K562 (cell line): Measurements from ENCODE around the gene ACKR3.

ENCODE experiments used
- CEBPB ChIP-seq: fragments of 450-650 bp; IDR thresholded peaks from 2 replicates; pipeline ENCODE4 v1.6.1; 2016; ENCODE audit warnings: missing genetic modification characterization, missing compliant biosample characterization
- KLF13 ChIP-seq: fragments of 450-650 bp; IDR thresholded peaks from 2 replicates; pipeline ENCODE4 v1.6.1; 2016; ENCODE audit warnings: missing genetic modification characterization, low read depth, mild to moderate bottlenecking, missing compliant biosample characterization, moderate library complexity, borderline replicate concordance
- NFYB ChIP-seq: IDR thresholded peaks from 2 replicates; pipeline ENCODE4 v1.6.1; 2011; ENCODE audit warnings: mild to moderate bottlenecking, moderate library complexity; ENCODE audit not compliant: insufficient read length; ENCODE audit errors: extremely low read depth
- PHTF2 ChIP-seq: fragments of 250-450 bp; sonication (Bioruptor Pico); IDR thresholded peaks from 2 replicates; pipeline ENCODE4 v1.5.0; 2021; ENCODE audit warnings: mild to moderate bottlenecking
- POLR2A ChIP-seq: fragments of 450-650 bp; conservative IDR thresholded peaks from 2 replicates; pipeline ENCODE4 v1.6.1; 2016
- RB1 ChIP-seq: fragments of 450-650 bp; IDR thresholded peaks from 2 replicates; pipeline ENCODE4 v1.6.1; 2017; ENCODE audit warnings: low read depth, mild to moderate bottlenecking
- ZNF146 ChIP-seq: IDR thresholded peaks from one replicate; pipeline ENCODE4 v1.6.1; 2018; ENCODE audit warnings: missing compliant biosample characterization; ENCODE audit not compliant: unreplicated experiment
- ZNF232 ChIP-seq: sonication (generic); formaldehyde crosslinking; IDR thresholded peaks from 2 replicates; pipeline ENCODE4 v1.8.0; 2022; ENCODE audit warnings: mild to moderate bottlenecking, missing genetic modification reagents
- ZNF263 ChIP-seq: sonication (generic); formaldehyde crosslinking; IDR thresholded peaks from 2 replicates; pipeline ENCODE4 v1.8.0; 2022; ENCODE audit warnings: mild to moderate bottlenecking, missing genetic modification reagents, borderline replicate concordance
- ZZZ3 ChIP-seq: fragments of 450-650 bp; IDR thresholded peaks from 2 replicates; pipeline ENCODE4 v1.6.1; 2016; ENCODE audit warnings: antibody characterized with exemption, mild to moderate bottlenecking, moderate library complexity
- TF ChIP-seq, protein P1 (sequence below): sonication (generic); formaldehyde crosslinking; IDR thresholded peaks from 2 replicates; pipeline ENCODE4 v1.8.1; 2022; ENCODE audit warnings: missing genetic modification reagents
- TF ChIP-seq, protein P2 (sequence below): fragments of 450-650 bp; IDR thresholded peaks from 2 replicates; pipeline ENCODE4 v1.6.1; 2016

DNA sequence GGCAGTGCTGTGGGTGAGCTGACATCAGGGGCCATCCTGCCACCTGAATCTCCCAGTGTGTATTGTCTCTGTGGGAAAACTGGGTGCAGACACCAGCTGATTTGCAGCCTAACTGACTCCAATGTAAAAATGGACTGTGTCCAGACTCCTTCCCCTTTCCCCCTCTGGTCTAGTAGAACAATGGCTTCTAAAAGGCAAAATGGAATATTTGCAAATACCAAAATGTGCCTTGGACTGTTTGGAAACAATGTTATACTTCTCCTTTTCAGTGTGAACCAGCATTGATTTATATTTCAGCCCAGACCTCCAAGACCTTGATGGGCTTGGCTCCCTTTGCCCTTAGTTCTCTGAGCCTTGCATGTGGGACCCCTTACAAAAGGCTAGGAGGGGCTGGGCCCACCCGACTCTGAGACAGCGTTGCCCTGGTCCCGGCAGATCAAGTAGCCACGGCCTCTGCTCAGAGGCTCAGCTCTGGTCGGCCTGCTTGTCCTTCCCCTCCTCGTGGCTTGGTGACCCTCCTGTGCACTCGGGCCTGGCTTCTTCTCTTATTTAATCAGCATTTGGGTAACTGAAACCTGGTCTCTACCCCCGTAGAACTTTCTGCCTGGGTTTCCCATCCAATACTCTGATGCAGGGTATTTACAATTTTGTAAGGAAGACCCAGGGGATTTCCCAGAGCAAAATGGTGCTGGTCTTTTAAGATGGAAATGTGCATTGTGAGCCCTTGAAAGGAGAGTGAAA lies 18.0 kb upstream of the ACKR3 start:
- TF ChIP-seq CEBPB (tag) (no peak), POLR2A (no peak), KLF13 (tag) (no peak), ZZZ3 (no peak), ZNF232 (CRISPR knock-in tag) (no peak), NFYB (no peak), RB1 (no peak), ZNF263 (CRISPR knock-in tag) (no peak), ZNF146 (CRISPR knock-in tag) (no peak), PHTF2 (CRISPR knock-in tag) (no peak)
- TF ChIP-seq, protein P1, sequence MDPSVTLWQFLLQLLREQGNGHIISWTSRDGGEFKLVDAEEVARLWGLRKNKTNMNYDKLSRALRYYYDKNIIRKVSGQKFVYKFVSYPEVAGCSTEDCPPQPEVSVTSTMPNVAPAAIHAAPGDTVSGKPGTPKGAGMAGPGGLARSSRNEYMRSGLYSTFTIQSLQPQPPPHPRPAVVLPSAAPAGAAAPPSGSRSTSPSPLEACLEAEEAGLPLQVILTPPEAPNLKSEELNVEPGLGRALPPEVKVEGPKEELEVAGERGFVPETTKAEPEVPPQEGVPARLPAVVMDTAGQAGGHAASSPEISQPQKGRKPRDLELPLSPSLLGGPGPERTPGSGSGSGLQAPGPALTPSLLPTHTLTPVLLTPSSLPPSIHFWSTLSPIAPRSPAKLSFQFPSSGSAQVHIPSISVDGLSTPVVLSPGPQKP (CRISPR knock-in tag), result no peak
- TF ChIP-seq, protein P2, sequence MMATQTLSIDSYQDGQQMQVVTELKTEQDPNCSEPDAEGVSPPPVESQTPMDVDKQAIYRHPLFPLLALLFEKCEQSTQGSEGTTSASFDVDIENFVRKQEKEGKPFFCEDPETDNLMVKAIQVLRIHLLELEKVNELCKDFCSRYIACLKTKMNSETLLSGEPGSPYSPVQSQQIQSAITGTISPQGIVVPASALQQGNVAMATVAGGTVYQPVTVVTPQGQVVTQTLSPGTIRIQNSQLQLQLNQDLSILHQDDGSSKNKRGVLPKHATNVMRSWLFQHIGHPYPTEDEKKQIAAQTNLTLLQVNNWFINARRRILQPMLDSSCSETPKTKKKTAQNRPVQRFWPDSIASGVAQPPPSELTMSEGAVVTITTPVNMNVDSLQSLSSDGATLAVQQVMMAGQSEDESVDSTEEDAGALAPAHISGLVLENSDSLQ, result no peak
